ENCODE data around the gene STT3A. TPM values are rescaled to one million over a fixed set of nuclear protein-coding genes. Genes with fewer than 3 reads are reported as not detected.

Gene STT3A
- 54.3 and 54.6 TPM in 2 replicates for polyA plus RNA-seq
- polyA minus RNA-seq = 68.3 and 85.5 TPM in 2 replicates

GRCh38 chr11:125592305-125593113 lies at the start of gene STT3A:
TSS of gene STT3A (plus strand) at chr11:125592852. CDS start at chr11:125595916, 3,064 bp downstream.
- H2AFZ ChIP-seq (ENCODE audit: low read depth, low read length) = peak within 1 kb of the TSS; percentile 95
- no peaks in the 10 kb centered on the region for H4K20me1 ChIP-seq (ENCODE audit: insufficient read depth)
- peak; percentile 80 for TF ChIP-seq MXI1 (conservative IDR thresholded peaks at IDR 0.05; ENCODE audit: poor library complexity, severe bottlenecking)
- TF ChIP-seq TAF1 (IDR thresholded peaks at IDR 0.05; ENCODE audit: low read depth) = peak; percentile 41
- peak; percentile 51 for TF ChIP-seq SMC3 (conservative IDR thresholded peaks at IDR 0.05; ENCODE audit: poor library complexity)
- TF ChIP-seq, protein P1, sequence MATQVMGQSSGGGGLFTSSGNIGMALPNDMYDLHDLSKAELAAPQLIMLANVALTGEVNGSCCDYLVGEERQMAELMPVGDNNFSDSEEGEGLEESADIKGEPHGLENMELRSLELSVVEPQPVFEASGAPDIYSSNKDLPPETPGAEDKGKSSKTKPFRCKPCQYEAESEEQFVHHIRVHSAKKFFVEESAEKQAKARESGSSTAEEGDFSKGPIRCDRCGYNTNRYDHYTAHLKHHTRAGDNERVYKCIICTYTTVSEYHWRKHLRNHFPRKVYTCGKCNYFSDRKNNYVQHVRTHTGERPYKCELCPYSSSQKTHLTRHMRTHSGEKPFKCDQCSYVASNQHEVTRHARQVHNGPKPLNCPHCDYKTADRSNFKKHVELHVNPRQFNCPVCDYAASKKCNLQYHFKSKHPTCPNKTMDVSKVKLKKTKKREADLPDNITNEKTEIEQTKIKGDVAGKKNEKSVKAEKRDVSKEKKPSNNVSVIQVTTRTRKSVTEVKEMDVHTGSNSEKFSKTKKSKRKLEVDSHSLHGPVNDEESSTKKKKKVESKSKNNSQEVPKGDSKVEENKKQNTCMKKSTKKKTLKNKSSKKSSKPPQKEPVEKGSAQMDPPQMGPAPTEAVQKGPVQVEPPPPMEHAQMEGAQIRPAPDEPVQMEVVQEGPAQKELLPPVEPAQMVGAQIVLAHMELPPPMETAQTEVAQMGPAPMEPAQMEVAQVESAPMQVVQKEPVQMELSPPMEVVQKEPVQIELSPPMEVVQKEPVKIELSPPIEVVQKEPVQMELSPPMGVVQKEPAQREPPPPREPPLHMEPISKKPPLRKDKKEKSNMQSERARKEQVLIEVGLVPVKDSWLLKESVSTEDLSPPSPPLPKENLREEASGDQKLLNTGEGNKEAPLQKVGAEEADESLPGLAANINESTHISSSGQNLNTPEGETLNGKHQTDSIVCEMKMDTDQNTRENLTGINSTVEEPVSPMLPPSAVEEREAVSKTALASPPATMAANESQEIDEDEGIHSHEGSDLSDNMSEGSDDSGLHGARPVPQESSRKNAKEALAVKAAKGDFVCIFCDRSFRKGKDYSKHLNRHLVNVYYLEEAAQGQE (IDR thresholded peaks at IDR 0.05; ENCODE audit: borderline replicate concordance) = peak; percentile 26
- TF ChIP-seq RAD21 (conservative IDR thresholded peaks at IDR 0.05) = peak; percentile 8
- TF ChIP-seq EZH2 (IDR thresholded peaks at IDR 0.05; ENCODE audit: borderline replicate concordance, insufficient read depth, low read length, poor library complexity, severe bottlenecking) = no peak
- TF ChIP-seq POLR2AphosphoS5 (IDR thresholded peaks at IDR 0.05) = peak; percentile 77
- peak; percentile 66 for TF ChIP-seq EP300 (conservative IDR thresholded peaks at IDR 0.05; ENCODE audit: poor library complexity, severe bottlenecking)
- TF ChIP-seq CTCF (IDR thresholded peaks at IDR 0.05; ENCODE audit: poor library complexity, severe bottlenecking) = peak; percentile 41
- H3K79me2 ChIP-seq (replicated peaks; ENCODE audit: insufficient read depth, low read length) = peaks cover 38% of the 10 kb centered on the region
- H3F3A ChIP-seq (ENCODE audit: insufficient read depth, low read length, poor library complexity, severe bottlenecking) = no peaks in the 10 kb centered on the region
- peak within 1 kb of the TSS; percentile 88 for H3K9ac ChIP-seq (ENCODE audit: low read length)
- H3K4me3 ChIP-seq (ENCODE audit: low read length) = peak within 1 kb of the TSS; percentile 94
- peak within 1 kb of the TSS; percentile 98 for H3K4me2 ChIP-seq (ENCODE audit: low read length)
- no peaks in the 10 kb centered on the region for H3K9me2 ChIP-seq (ENCODE audit: insufficient read depth, low read length)
- peak within 1 kb of the TSS; percentile 94 for H3K27ac ChIP-seq (ENCODE audit: low read length)
- no peaks in the 10 kb centered on the region for H3K27me3 ChIP-seq (ENCODE audit: insufficient read depth, low read depth, low read length)
- H3K36me3 ChIP-seq (ENCODE audit: insufficient read depth, low read length) = no peaks in the 10 kb centered on the region
- no peaks in the 10 kb centered on the region for H3K9me3 ChIP-seq (ENCODE audit: low read length)

DNA sequence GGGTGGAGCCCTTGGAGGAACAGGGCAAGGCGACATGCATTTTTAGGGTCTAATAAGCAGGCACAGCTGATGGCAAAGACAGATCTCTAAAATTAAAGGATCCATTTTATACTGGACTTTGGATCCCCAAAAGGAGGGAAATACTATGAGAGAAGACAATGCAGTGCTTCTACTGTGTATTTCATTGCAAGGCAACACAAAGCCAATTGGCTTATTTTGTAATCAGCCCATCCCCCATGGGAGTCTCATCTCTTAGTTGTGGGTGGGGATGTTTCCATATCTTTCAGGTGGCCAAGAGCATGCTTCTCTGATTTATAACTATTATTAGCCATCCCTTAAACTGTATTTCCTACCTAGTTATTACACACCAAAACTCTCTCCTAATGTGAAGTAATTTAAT lies 41.9 kb upstream of the STT3A start:
- Histone ChIP-seq H4K20me1 (ENCODE audit: insufficient read depth) (no peaks in the 10 kb centered on the region), H3K27me3 (ENCODE audit: insufficient read depth, low read depth, low read length) (no peaks in the 10 kb centered on the region), H2AFZ (ENCODE audit: low read depth, low read length) (no peak overlapping the region), H3K4me2 (ENCODE audit: low read length) (no peak overlapping the region), H3K27ac (ENCODE audit: low read length) (no peak overlapping the region), H3K9ac (ENCODE audit: low read length) (no peak overlapping the region), H3K9me2 (ENCODE audit: insufficient read depth, low read length) (no peaks in the 10 kb centered on the region), H3K9me3 (ENCODE audit: low read length) (peaks cover 4% of the 10 kb centered on the region), H3K4me3 (ENCODE audit: low read length) (no peak overlapping the region), H3K36me3 (ENCODE audit: insufficient read depth, low read length) (no peaks in the 10 kb centered on the region), H3K79me2 (replicated peaks; ENCODE audit: insufficient read depth, low read length) (no peaks in the 10 kb centered on the region), H3F3A (ENCODE audit: insufficient read depth, low read length, poor library complexity, severe bottlenecking) (no peaks in the 10 kb centered on the region)
- TF ChIP-seq EZH2 (IDR thresholded peaks at IDR 0.05; ENCODE audit: borderline replicate concordance, insufficient read depth, low read length, poor library complexity, severe bottlenecking) (no peak), CTCF (IDR thresholded peaks at IDR 0.05; ENCODE audit: poor library complexity, severe bottlenecking) (no peak), POLR2AphosphoS5 (IDR thresholded peaks at IDR 0.05) (no peak), RAD21 (conservative IDR thresholded peaks at IDR 0.05) (no peak), EP300 (conservative IDR thresholded peaks at IDR 0.05; ENCODE audit: poor library complexity, severe bottlenecking) (no peak), TAF1 (IDR thresholded peaks at IDR 0.05; ENCODE audit: low read depth) (no peak), MXI1 (conservative IDR thresholded peaks at IDR 0.05; ENCODE audit: poor library complexity, severe bottlenecking) (no peak), SMC3 (conservative IDR thresholded peaks at IDR 0.05; ENCODE audit: poor library complexity) (no peak)
- TF ChIP-seq, protein P1 (IDR thresholded peaks at IDR 0.05; ENCODE audit: borderline replicate concordance) = no peak
